ENCODE results near the gene PNO1. TPM values are rescaled to one million over a fixed set of nuclear protein-coding genes. Genes with fewer than 3 reads are reported as not detected.
A peak's percentile ranks its signal among the peaks of the same experiment; 100 is the strongest.

The PNO1 gene
- polyA plus RNA-seq, 1 donor (not counting 4 experiments of a cell fraction or from before 2014, with no cell fraction given), result 22.5 TPM

DNA sequence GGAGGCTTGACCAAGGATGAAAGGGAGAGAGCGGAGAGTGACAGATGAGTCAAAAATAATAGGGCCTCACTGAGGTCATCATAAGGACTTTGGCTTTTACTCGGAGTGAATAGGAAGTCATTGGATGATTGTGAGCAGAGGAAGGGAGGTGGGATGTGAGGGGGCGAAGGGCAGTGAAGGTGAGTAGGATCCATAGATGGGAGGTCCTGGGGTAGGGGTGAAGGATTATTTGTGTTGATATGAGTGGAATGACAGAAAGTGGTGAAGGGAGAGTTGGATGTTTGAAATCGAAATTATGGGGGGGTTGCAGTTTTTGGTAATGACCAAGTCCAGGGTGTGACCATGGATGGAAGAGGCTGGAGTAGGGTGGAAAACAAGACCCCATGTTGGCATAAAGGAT, 14.0 kb downstream of the PNO1 start:
- no peak overlapping the region for H3K4me3 ChIP-seq (ENCODE audit: control insufficient read depth in 2 of 3, extremely low read depth in 1 of 3, insufficient read depth in 2 of 3, low read depth in 1 of 3, low read length in 3 of 3)
- no peak overlapping the region for H3K27ac ChIP-seq (ENCODE audit: control insufficient read depth, insufficient read depth, low read length)
- peaks cover 9% of the 10 kb centered on the region for H3K79me2 ChIP-seq (ENCODE audit: control insufficient read depth, insufficient read depth, low read length)
- no peaks in the 10 kb centered on the region for H3K9me3 ChIP-seq (ENCODE audit: control insufficient read depth, low read depth, low read length)
- no peak for TF ChIP-seq EZH2 (IDR thresholded peaks at IDR 0.05; ENCODE audit: low read length)
- TF ChIP-seq, protein P1, sequence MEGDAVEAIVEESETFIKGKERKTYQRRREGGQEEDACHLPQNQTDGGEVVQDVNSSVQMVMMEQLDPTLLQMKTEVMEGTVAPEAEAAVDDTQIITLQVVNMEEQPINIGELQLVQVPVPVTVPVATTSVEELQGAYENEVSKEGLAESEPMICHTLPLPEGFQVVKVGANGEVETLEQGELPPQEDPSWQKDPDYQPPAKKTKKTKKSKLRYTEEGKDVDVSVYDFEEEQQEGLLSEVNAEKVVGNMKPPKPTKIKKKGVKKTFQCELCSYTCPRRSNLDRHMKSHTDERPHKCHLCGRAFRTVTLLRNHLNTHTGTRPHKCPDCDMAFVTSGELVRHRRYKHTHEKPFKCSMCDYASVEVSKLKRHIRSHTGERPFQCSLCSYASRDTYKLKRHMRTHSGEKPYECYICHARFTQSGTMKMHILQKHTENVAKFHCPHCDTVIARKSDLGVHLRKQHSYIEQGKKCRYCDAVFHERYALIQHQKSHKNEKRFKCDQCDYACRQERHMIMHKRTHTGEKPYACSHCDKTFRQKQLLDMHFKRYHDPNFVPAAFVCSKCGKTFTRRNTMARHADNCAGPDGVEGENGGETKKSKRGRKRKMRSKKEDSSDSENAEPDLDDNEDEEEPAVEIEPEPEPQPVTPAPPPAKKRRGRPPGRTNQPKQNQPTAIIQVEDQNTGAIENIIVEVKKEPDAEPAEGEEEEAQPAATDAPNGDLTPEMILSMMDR (optimal IDR thresholded peaks at IDR 0.05 in 1 of 3, IDR thresholded peaks at IDR 0.05 in 1 of 3, conservative IDR thresholded peaks at IDR 0.05 in 1 of 3; ENCODE audit: extremely low read depth in 1 of 3, insufficient read depth in 2 of 3, low read length in 3 of 3), result no peak
- no peak for DNase-seq (ENCODE audit: low read depth, low spot score)
- peaks cover 6 to 21% of the 10 kb centered on the region in 2 experiments for H3K36me3 ChIP-seq (ENCODE audit: control insufficient read depth in 2 of 2, extremely low read depth in 1 of 2, insufficient read depth in 2 of 2, low read length in 2 of 2)
- peaks cover 13% of the 10 kb centered on the region for H3K4me1 ChIP-seq (ENCODE audit: control insufficient read depth, extremely low read depth, insufficient read depth, low read length)
- no peaks in the 10 kb centered on the region for H4K20me1 ChIP-seq (ENCODE audit: control insufficient read depth, extremely low read depth, insufficient read depth, low read length)
- H3K27me3 ChIP-seq (ENCODE audit: control insufficient read depth, extremely low read depth, insufficient read depth, low read length), result no peaks in the 10 kb centered on the region
- H2AFZ ChIP-seq (ENCODE audit: control insufficient read depth, low read length), result no peak overlapping the region
- FAIRE-seq, result no peak
- dilution Hi-C loops (cut with MboI; ENCODE audit: extremely low pct_ligation_motif_present, low sequenced_read_pairs), result no loop called here
- no peaks in the 10 kb centered on the region for H3K9me1 ChIP-seq (ENCODE audit: control insufficient read depth, extremely low read depth, insufficient read depth, low read length)
- H3K4me2 ChIP-seq (ENCODE audit: control insufficient read depth, extremely low read depth, insufficient read depth, low read depth, low read length), result no peak overlapping the region
- H3K9ac ChIP-seq (ENCODE audit: control insufficient read depth, extremely low read depth, insufficient read depth, low read length), result no peak overlapping the region

DNA sequence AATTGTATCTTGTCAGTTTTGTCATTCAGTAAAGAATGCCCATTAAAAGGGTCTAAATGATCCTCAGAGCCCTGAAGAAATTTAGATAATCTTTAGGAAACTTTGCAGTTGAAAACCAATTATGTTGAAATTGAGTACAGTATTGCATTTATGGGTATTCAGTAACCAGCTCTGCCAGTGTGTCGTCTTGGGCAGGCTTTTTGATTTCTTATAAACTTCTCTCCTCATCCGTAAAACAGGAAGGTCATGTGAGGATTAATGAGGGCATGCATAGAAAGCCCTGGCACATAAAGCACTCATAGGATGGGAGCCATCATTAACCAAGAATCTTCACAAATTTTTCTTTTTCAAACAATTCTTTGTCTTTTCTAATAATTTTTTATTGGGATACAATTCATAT, 14.8 kb downstream of the PNO1 start:
- no peaks in the 10 kb centered on the region for H3K9me3 ChIP-seq (ENCODE audit: control insufficient read depth, low read depth, low read length)
- FAIRE-seq (no peak), DNase-seq (ENCODE audit: low read depth, low spot score) (no peak)
- no peaks in the 10 kb centered on the region for H3K9me1 ChIP-seq (ENCODE audit: control insufficient read depth, extremely low read depth, insufficient read depth, low read length)
- H2AFZ ChIP-seq (ENCODE audit: control insufficient read depth, low read length), result no peak overlapping the region
- H3K27me3 ChIP-seq (ENCODE audit: control insufficient read depth, extremely low read depth, insufficient read depth, low read length), result no peaks in the 10 kb centered on the region
- peaks cover 5 to 17% of the 10 kb centered on the region in 2 experiments for H3K36me3 ChIP-seq (ENCODE audit: control insufficient read depth in 2 of 2, extremely low read depth in 1 of 2, insufficient read depth in 2 of 2, low read length in 2 of 2)
- H4K20me1 ChIP-seq (ENCODE audit: control insufficient read depth, extremely low read depth, insufficient read depth, low read length), result no peaks in the 10 kb centered on the region
- H3K9ac ChIP-seq (ENCODE audit: control insufficient read depth, extremely low read depth, insufficient read depth, low read length), result no peak overlapping the region
- H3K4me2 ChIP-seq (ENCODE audit: control insufficient read depth, extremely low read depth, insufficient read depth, low read depth, low read length), result peak overlapping the region; percentile 18
- dilution Hi-C loops (cut with MboI; ENCODE audit: extremely low pct_ligation_motif_present, low sequenced_read_pairs), result no loop called here
- peak overlapping the region; percentile 36 for H3K27ac ChIP-seq (ENCODE audit: control insufficient read depth, insufficient read depth, low read length)
- H3K4me1 ChIP-seq (ENCODE audit: control insufficient read depth, extremely low read depth, insufficient read depth, low read length), result peaks cover 13% of the 10 kb centered on the region
- peaks cover 9% of the 10 kb centered on the region for H3K79me2 ChIP-seq (ENCODE audit: control insufficient read depth, insufficient read depth, low read length)
- no peak for TF ChIP-seq EZH2 (IDR thresholded peaks at IDR 0.05; ENCODE audit: low read length)
- TF ChIP-seq, protein P1 (optimal IDR thresholded peaks at IDR 0.05 in 1 of 3, IDR thresholded peaks at IDR 0.05 in 1 of 3, conservative IDR thresholded peaks at IDR 0.05 in 1 of 3; ENCODE audit: extremely low read depth in 1 of 3, insufficient read depth in 2 of 3, low read length in 3 of 3), result no peak
- H3K4me3 ChIP-seq (ENCODE audit: control insufficient read depth in 2 of 3, extremely low read depth in 1 of 3, insufficient read depth in 2 of 3, low read depth in 1 of 3, low read length in 3 of 3), result no peak overlapping the region
